SH-SY5Y (cell line): ENCODE results near the gene ADAMTS6.

Experiments used
- GATA2 ChIP-seq: IDR thresholded peaks from 2 replicates; pipeline ENCODE4 v1.6.1; 2011; ENCODE audit warnings: mild to moderate bottlenecking, low read depth, low read length
- GATA3 ChIP-seq: IDR thresholded peaks from 2 replicates; pipeline ENCODE4 v1.6.1; 2011; ENCODE audit warnings: low read depth, mild to moderate bottlenecking, low read length, moderate library complexity

- TF ChIP-seq GATA2: no peak
- no peak for TF ChIP-seq GATA3
These were observed 118.2 kb downstream of the ADAMTS6 start for GRCh38 chr5:65363499-65363898.
